Memory B cell (primary cell): Measurements from ENCODE around the gene RABEPK.
"Not testable (repeated sequence)": the region's sequence is repeated elsewhere in the genome, so short reads cannot be mapped to it uniquely, and the experiment has no call there.

Experiments used
- ATAC-seq: fragments of 150-1000 bp; cut with Tn5 transposase; 2 replicates; pipeline ENCODE4 v1.10.0; 2021; ENCODE audit warnings: low read depth, mild to moderate bottlenecking, moderate library complexity
- DNase-seq, 2 donors: peaks; one replicate each; pipeline ENCODE4 v3.0.0; 2022; ENCODE audit warnings: low spot score in 2 of 2
- H3K27ac Mint-ChIP-seq: one replicate; pipeline ENCODE4 v1.8.0; 2022; ENCODE audit warnings: mild to moderate bottlenecking, moderate library complexity, mixed read lengths
- H3K27me3 Mint-ChIP-seq: one replicate; pipeline ENCODE4 v1.8.0; 2022; ENCODE audit warnings: mixed read lengths
- H3K36me3 Mint-ChIP-seq: one replicate; pipeline ENCODE4 v1.8.0; 2022; ENCODE audit warnings: mild to moderate bottlenecking, mixed read lengths
- H3K4me1 Mint-ChIP-seq: one replicate; pipeline ENCODE4 v1.8.0; 2022; ENCODE audit warnings: mixed read lengths
- H3K4me3 Mint-ChIP-seq: one replicate; pipeline ENCODE4 v1.8.0; 2022; ENCODE audit warnings: mild to moderate bottlenecking, moderate library complexity, mixed read lengths
- H3K9me3 Mint-ChIP-seq: one replicate; pipeline ENCODE4 v1.8.0; 2022; ENCODE audit warnings: mixed read lengths

The RABEPK gene, protein sequence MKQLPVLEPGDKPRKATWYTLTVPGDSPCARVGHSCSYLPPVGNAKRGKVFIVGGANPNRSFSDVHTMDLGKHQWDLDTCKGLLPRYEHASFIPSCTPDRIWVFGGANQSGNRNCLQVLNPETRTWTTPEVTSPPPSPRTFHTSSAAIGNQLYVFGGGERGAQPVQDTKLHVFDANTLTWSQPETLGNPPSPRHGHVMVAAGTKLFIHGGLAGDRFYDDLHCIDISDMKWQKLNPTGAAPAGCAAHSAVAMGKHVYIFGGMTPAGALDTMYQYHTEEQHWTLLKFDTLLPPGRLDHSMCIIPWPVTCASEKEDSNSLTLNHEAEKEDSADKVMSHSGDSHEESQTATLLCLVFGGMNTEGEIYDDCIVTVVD

DNA sequence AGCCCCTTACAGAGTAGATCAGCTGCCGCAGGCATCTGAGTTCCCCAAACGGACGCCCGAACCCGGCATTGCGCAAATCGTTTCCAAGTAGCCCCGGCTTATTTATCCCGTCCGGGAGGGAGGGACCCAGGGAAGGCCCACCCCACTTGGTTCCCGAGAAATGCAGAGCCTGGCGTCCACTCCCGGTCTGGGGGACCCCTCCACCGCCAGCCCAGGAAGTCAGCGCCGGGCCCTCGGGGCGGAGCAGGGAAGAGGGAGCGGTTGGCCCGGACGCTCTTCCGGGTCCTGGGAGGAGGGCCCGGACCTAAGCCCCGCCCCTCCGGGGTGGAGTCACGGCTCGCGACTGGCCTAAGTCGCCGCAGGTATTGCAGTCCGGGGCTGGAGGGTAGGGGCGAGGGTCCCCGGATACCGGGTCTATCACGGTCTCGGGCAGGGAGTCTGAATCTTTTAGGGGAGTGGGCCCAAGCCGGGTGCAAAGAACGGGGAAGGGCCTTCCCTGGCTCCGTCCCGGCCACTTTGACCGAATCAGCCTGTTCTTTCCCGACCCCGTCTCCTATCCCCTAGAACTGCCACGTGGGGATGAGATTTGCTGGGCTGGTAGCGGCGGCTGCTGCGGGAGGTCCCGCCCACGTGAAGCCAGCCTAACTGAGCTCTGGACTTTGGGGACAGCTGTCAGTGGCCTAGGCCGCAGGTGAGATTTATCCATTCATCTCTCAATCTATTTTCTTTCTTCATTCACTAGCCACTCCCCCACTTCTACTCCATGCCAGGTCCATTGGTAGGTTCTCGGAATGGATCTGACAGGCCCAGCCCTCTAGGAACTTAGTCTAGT is at the start of gene RABEPK:
RABEPK (plus strand) TSS at position 327 of the 832 bp plus-strand sequence. CDS start 2,472 bp downstream, outside the sequence.
- Mint-ChIP-seq H3K4me3 (peak within 1 kb of the TSS; percentile 92), H3K27ac (peak within 1 kb of the TSS; percentile 93), H3K27me3 (no peaks in the 10 kb centered on the region), H3K4me1 (peaks cover 12% of the 10 kb centered on the region), H3K36me3 (peaks cover 6% of the 10 kb centered on the region), H3K9me3 (no peaks in the 10 kb centered on the region)
- ATAC-seq (peak; percentile 93), DNase-seq (peak; percentile 88 to 94)

DNA sequence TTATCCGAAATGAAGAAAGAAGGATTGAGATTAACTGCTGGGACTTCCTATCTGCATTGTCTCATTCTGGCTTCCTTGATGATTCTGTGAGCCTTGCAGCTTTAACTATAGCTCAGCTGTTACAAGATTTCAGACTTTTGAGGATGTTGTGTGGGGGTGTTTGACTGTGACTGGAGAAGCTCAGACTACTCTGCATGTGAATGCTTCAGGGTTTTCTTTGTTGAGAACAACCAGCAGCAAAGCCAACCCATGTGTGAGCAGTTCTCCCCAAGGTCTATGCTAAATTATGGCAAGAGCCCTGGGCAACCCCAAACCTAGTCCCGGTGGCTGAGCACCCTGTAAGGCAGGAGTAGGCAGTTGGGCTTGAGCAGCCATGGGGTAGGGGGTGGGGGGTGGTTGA is 48.6 kb upstream of the RABEPK start:
- ATAC-seq, result no peak

DNA sequence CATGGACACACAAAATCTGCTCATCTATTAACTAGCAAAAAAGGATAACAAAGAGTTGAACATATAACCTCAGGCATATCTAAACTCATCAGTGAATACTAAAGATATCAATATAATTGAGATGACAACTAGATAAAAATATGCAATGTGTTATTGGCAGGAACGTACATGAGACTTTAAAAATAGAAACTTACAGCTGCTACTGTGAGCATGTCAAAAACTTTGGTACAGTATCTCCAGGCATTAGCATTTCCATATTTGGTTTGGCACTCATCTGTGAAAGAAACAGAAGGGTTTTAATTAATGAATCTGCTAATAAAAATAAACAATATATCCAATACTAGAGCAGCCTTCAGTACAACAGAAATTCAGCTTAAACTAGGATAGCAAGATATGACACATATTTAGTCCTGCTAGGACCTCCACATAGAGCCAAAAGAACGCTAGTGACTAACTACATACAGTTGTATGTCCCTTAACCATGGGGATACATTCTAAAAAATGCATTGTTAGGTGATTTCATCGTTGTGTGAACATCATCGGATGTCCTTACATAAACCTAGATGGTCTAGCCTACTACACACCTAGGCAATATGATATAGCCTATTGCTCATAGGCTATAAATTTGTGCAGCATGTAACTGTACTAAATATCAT is 46.5 kb upstream of the RABEPK start:
- H3K27me3 Mint-ChIP-seq, result no peaks in the 10 kb centered on the region
- DNase-seq, result no peak
- no peak for ATAC-seq
- no peaks in the 10 kb centered on the region for H3K9me3 Mint-ChIP-seq
- H3K36me3 Mint-ChIP-seq, result peaks cover 19% of the 10 kb centered on the region
- H3K27ac Mint-ChIP-seq, result no peak overlapping the region
- H3K4me1 Mint-ChIP-seq, result no peaks in the 10 kb centered on the region
- no peak overlapping the region for H3K4me3 Mint-ChIP-seq

More for the DNA sequence above, 48.6 kb upstream of the RABEPK start:
- no peak for DNase-seq
- H3K27me3 Mint-ChIP-seq, result no peaks in the 10 kb centered on the region
- no peaks in the 10 kb centered on the region for H3K9me3 Mint-ChIP-seq
- no peak overlapping the region for H3K27ac Mint-ChIP-seq
- no peak overlapping the region for H3K4me3 Mint-ChIP-seq
- peaks cover 15% of the 10 kb centered on the region for H3K36me3 Mint-ChIP-seq
- no peaks in the 10 kb centered on the region for H3K4me1 Mint-ChIP-seq

DNA sequence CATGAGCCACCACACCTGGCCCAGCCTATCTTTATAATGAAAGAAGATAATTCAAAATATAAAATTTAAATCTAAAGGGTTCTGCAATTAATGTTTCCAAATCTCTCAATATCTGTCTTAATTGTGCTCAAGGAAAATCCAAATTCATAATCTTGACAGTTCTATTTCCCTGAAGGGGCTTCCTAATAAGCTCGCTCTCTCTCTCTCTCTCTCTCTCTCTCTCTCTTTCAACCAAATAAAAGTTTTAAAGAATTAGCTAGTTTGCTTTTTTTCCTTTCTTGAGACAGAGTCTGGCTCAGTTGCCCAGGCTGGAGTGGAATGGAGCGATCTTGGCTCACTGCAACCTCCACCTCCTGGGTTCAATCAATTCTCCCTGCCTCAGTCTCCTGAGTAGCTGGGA is 43.8 kb upstream of the RABEPK start:
- DNase-seq, result no peak
- Mint-ChIP-seq H3K27ac (no peak overlapping the region), H3K36me3 (peaks cover 14% of the 10 kb centered on the region), H3K4me1 (no peaks in the 10 kb centered on the region), H3K9me3 (no peaks in the 10 kb centered on the region), H3K27me3 (no peaks in the 10 kb centered on the region), H3K4me3 (no peak overlapping the region)
- ATAC-seq, result no peak

DNA sequence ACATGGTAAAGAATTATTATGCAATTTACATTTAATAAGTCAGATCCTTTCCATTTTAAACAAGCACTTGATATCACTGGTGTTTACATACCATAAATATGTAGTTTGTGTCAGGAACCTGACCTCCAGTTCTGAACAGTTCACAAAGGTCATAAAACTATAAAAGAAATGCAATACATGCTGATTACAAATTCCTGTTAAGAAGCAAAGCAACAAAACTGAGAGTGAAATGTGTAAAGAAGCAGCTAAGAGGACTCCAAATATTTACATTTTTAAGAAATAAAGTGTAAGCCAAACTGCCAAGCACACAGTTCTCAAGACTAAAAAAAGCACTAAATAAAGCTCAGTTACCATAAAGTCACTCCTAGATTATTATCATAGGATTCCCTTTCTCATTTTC is 39.6 kb upstream of the RABEPK start:
- Mint-ChIP-seq H3K36me3 (peaks cover 10% of the 10 kb centered on the region), H3K4me3 (no peak overlapping the region), H3K27me3 (no peaks in the 10 kb centered on the region), H3K9me3 (no peaks in the 10 kb centered on the region), H3K4me1 (no peaks in the 10 kb centered on the region), H3K27ac (peak overlapping the region; percentile 41)
- no peak for DNase-seq
- no peak for ATAC-seq

- Mint-ChIP-seq H3K4me3 (no peak overlapping the region), H3K9me3 (no peaks in the 10 kb centered on the region), H3K27me3 (no peaks in the 10 kb centered on the region), H3K36me3 (peaks cover 10% of the 10 kb centered on the region), H3K4me1 (no peaks in the 10 kb centered on the region), H3K27ac (peak overlapping the region; percentile 41)
- DNase-seq (no peak), ATAC-seq (no peak)
Observed at GRCh38 chr9:125161284-125161918, 38.9 kb upstream of the RABEPK start.

DNA sequence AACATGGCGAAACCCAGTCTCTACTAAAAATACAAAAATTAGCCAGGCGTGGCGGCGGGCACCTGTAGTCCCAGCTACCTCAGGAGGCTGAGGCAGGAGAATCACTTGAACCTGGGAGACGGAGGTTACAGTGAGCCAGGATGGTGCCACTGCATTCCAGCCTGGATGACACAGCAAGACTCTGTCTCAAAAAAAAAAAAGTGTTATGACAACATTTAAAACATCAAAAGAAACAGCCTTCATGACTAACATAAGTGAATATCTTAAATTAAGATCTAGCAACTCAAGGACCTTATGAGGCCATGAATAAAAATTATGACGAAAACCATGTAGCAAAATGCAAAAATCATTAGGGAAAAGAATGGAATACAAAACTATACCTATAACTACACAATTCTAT is 37.5 kb upstream of the RABEPK start:
- not testable (repeated sequence) for ATAC-seq, H3K27ac Mint-ChIP-seq, H3K27me3 Mint-ChIP-seq, H3K9me3 Mint-ChIP-seq, H3K4me1 Mint-ChIP-seq, H3K36me3 Mint-ChIP-seq, DNase-seq, H3K4me3 Mint-ChIP-seq

GRCh38 chr9:125166762-125167161 is 33.6 kb upstream of the RABEPK start:
- Mint-ChIP-seq H3K4me1 (peaks cover 2% of the 10 kb centered on the region), H3K9me3 (no peaks in the 10 kb centered on the region), H3K27ac (no peak overlapping the region), H3K27me3 (no peaks in the 10 kb centered on the region), H3K36me3 (peaks cover 9% of the 10 kb centered on the region), H3K4me3 (no peak overlapping the region)
- ATAC-seq (no peak), DNase-seq (no peak)

DNA sequence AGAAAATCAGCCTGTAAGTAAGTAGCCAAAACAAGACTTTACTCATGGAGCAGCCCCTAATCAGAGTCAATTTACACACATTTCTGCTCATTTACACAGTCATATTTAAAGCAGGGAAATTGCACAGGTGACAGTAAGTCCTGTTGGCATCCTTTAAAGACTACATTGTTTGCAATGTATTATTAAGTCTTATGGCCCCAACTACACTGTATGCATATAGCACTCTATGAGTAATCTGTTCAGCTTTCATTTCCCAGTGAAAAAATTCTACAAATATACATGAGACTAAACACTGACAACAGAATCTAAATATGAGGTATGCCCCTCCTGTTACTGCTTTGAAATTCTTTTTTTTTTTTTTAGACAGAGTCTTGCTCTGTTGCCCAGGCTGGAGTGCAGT is 30.4 kb upstream of the RABEPK start:
- no peaks in the 10 kb centered on the region for H3K9me3 Mint-ChIP-seq
- peaks cover 15% of the 10 kb centered on the region for H3K4me1 Mint-ChIP-seq
- H3K36me3 Mint-ChIP-seq, result peaks cover 10% of the 10 kb centered on the region
- no peak overlapping the region for H3K27ac Mint-ChIP-seq
- H3K27me3 Mint-ChIP-seq, result no peaks in the 10 kb centered on the region
- DNase-seq (no peak), ATAC-seq (no peak)
- no peak overlapping the region for H3K4me3 Mint-ChIP-seq

GRCh38 chr9:125172031-125172755 is 28.1 kb upstream of the RABEPK start:
- H3K4me3 Mint-ChIP-seq, result no peak overlapping the region
- no peaks in the 10 kb centered on the region for H3K27me3 Mint-ChIP-seq
- peak overlapping the region; percentile 50 for H3K27ac Mint-ChIP-seq
- DNase-seq (no peak), ATAC-seq (no peak)
- peaks cover 13% of the 10 kb centered on the region for H3K36me3 Mint-ChIP-seq
- peaks cover 23% of the 10 kb centered on the region for H3K4me1 Mint-ChIP-seq
- H3K9me3 Mint-ChIP-seq, result no peaks in the 10 kb centered on the region

DNA sequence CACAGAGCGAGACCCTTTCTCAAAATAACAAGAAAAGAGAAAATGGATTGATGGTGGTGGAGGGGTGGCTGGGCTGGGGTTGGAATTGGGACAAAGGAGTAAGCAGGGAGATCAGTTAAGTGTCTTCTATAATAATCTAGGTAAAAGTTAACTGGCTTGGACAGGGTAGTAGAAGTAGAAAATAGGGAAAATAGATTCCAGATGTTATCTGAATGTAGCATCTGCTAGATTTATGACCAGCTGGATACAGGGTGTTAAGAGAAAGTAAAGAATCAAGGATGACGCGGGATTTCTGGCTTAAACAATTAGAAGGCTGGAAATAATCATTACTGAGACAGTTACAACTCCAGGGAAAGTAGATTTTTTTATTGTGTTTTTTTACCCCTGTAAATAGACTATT is 23.7 kb upstream of the RABEPK start:
- Mint-ChIP-seq H3K9me3 (no peaks in the 10 kb centered on the region), H3K4me3 (no peak overlapping the region), H3K4me1 (peaks cover 30% of the 10 kb centered on the region), H3K27me3 (no peaks in the 10 kb centered on the region), H3K36me3 (peaks cover 12% of the 10 kb centered on the region), H3K27ac (no peak overlapping the region)
- ATAC-seq (no peak), DNase-seq (no peak)

DNA sequence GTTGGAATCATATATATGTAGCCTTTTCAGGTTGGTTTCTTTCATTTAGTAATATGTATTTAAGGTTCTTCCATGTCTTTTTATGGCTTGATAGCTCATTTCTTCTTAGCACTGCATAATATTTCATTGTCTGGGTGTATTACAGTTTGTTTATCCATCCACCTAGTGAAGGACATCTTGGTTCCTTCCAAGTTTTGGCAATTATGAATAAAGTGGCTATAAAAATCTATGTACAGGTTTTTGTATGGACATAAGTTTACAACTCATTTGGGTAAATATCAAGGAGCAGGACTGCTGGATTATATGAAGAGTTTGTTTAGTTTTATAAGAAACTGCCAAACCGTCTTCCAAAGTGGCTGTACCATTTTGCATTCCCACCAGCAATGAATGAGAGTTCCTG is 22.5 kb upstream of the RABEPK start:
- H3K9me3 Mint-ChIP-seq, result no peaks in the 10 kb centered on the region
- no peak for ATAC-seq
- H3K4me1 Mint-ChIP-seq, result peaks cover 28% of the 10 kb centered on the region
- H3K27ac Mint-ChIP-seq, result no peak overlapping the region
- no peaks in the 10 kb centered on the region for H3K27me3 Mint-ChIP-seq
- H3K4me3 Mint-ChIP-seq, result no peak overlapping the region
- H3K36me3 Mint-ChIP-seq, result peaks cover 15% of the 10 kb centered on the region
- DNase-seq, result no peak

- H3K36me3 Mint-ChIP-seq, result peaks cover 20% of the 10 kb centered on the region
- not testable (repeated sequence) for H3K27me3 Mint-ChIP-seq, ATAC-seq, H3K4me3 Mint-ChIP-seq, H3K27ac Mint-ChIP-seq, H3K9me3 Mint-ChIP-seq, DNase-seq
- H3K4me1 Mint-ChIP-seq, result peaks cover 30% of the 10 kb centered on the region
Observed at GRCh38 chr9:125179776-125180175, 20.6 kb upstream of the RABEPK start.
